Liver (tissue), 3 donors: ENCODE measurements around the gene ALAS1.

Experiments
- CTCF ChIP-seq: fragments of 150-350 bp; IDR thresholded peaks from 2 replicates; pipeline ENCODE4 v1.5.1; 2017; ENCODE audit warnings: improper control_type of control experiment, low read depth, low read length; ENCODE audit not compliant: missing input control
- EGR1 ChIP-seq, 2 donors: IDR thresholded peaks; 2 replicates each; pipeline ENCODE4 v1.6.1; 2016 to 2018; ENCODE audit warnings: antibody characterized with exemption in 2 of 2, low read depth in 2 of 2
- HNF4A ChIP-seq, 2 donors: conservative IDR thresholded peaks; 2 replicates each; pipeline ENCODE4 v1.6.1; 2016; ENCODE audit warnings: antibody characterized with exemption in 2 of 2, mild to moderate bottlenecking in 2 of 2
- HNF4G ChIP-seq: IDR thresholded peaks from 2 replicates; pipeline ENCODE4 v1.6.1; 2016; ENCODE audit warnings: antibody characterized with exemption
- MAX ChIP-seq: IDR thresholded peaks from 2 replicates; pipeline ENCODE4 v1.6.1; 2016; ENCODE audit warnings: antibody characterized with exemption
- REST ChIP-seq: IDR thresholded peaks from 2 replicates; pipeline ENCODE4 v1.6.1; 2016; ENCODE audit warnings: antibody characterized with exemption, mild to moderate bottlenecking
- SP1 ChIP-seq: IDR thresholded peaks from 2 replicates; pipeline ENCODE4 v1.6.1; 2018; ENCODE audit warnings: antibody characterized with exemption, mild to moderate bottlenecking
- TAF1 ChIP-seq: conservative IDR thresholded peaks from 2 replicates; pipeline ENCODE4 v1.6.1; 2016; ENCODE audit warnings: antibody characterized with exemption, mild to moderate bottlenecking
- donor health status: healthy.
- donor health status: healthy.

DNA sequence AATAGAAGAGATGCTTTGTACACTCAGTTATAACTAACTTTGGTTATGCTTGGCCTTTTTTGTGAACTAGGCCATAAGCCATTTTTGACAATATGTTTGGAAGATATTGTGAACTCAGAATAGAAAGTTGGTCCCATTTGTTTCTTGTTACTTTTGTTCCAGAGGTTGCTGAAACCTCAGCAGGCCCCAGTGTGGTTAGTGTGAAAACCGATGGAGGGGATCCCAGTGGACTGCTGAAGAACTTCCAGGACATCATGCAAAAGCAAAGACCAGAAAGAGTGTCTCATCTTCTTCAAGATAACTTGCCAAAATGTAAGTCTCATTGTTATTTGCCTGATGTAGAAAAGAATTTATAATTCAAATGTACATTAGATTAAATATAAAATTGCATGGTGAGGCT, 5.7 kb downstream of the ALAS1 start:
- TF ChIP-seq CTCF, result no peak
- no peak for TF ChIP-seq HNF4A (conservative IDR thresholded peaks at IDR 0.05)
- TF ChIP-seq MAX, result no peak
- no peak for TF ChIP-seq REST
- TF ChIP-seq SP1, result no peak
- no peak for TF ChIP-seq TAF1
- no peak for TF ChIP-seq EGR1 (IDR thresholded peaks at IDR 0.05; ENCODE audit: low read depth in 2 of 2)
- no peak for TF ChIP-seq HNF4G
